Stimulated activated CD4-positive, alpha-beta T cell treated with anti-CD3 and anti-CD28 coated beads, Interleukin-2, amount 100 ng/mL, for 4 hours (primary cell): ENCODE results near the gene CNOT9.
"Not testable (repeated sequence)": the region's sequence is repeated elsewhere in the genome, so short reads cannot be mapped to it uniquely, and the experiment has no call there.

Experiments
- DNase-seq: peaks from one replicate; pipeline ENCODE4 v3.0.0-alpha.2; 2020; ENCODE audit warnings: low read depth

Gene CNOT9, protein sequence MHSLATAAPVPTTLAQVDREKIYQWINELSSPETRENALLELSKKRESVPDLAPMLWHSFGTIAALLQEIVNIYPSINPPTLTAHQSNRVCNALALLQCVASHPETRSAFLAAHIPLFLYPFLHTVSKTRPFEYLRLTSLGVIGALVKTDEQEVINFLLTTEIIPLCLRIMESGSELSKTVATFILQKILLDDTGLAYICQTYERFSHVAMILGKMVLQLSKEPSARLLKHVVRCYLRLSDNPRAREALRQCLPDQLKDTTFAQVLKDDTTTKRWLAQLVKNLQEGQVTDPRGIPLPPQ

DNA sequence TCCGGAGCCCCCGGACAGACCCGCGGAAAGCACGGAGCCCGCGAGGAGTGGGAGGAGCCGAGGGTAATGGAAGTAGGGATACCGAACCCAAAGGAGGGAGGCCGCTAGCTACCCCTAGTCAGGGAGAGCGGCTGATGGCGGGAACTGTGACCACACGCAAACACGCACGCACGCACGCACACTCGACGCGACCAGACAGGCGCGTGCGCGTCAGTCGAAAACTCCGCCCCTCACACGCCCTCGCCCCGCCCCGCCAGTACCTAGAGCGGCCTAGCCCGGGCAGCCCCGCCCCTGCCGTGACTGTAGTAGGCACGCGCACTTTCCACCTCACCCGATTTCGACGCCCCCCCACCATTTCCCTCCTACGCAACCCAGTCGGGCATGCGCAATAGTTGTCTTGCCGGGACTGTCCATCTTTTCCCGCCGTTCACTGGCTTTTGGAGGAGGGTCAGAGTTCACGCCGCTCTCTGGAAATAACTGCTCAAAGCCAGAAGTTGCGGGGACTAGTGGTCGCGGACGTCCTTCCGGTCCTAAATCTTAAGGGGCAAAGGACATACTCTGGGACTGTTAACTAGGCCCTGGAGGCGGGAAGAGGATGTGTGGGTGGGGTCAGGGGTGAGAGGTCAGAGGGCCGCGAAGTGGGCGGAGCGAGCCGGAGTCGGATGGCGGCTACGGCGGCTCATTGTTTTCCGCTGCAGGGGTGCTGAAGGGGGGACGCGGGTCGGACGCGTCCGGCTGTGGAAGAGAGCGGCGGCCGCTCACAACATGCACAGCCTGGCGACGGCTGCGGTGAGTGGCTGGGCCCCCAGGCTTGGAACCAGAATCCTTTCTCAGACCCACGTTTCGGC lies at the start of gene CNOT9, which contains the start of gene USP37:
TSS of gene CNOT9 (plus strand) at position 650 of the 848 bp plus-strand sequence. CDS start at position 766, 116 bp downstream.
TSS of gene USP37 (minus strand) at position 162 of the 848 bp plus-strand sequence. CDS start 9,698 bp downstream, outside the sequence.
- peak; percentile 100 for DNase-seq

DNA sequence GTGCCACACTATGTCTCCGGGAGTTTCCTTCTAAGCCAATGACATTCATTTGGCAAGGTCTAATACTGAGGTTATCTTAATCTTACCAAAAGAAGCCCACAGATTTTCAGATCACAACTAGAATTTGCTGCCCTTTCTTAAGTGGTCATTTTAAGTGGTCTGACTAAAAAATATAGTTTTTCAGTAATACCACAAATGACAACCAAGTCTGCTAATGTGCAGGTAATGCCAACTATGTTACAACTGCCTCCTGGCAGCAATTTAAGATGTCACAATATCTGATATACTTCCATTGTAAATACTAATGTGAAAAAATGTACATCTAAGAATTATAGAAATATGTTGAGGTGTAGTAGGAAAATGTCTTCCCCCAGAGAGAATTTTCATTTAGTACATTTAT lies 49.8 kb upstream of the CNOT9 start:
- DNase-seq = no peak

DNA sequence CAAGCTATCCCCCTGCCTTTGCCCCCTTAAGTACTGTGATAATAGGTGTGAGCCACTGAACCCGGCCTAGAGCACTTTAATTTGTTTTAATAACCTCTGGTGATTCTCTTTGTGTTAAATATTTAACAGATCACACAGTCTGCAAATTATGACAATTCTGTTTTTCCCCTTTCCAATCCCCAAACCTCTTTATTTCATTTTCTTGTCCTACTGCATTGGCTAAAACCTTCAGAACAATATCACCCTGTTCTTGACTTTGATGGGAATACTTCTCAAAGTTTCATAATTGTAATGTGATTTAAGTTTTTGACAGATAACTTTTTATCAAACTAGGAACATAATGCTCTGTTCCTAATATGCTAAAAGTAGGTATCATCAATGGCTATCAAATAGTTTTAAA lies 45.0 kb upstream of the CNOT9 start:
- DNase-seq = no peak

DNA sequence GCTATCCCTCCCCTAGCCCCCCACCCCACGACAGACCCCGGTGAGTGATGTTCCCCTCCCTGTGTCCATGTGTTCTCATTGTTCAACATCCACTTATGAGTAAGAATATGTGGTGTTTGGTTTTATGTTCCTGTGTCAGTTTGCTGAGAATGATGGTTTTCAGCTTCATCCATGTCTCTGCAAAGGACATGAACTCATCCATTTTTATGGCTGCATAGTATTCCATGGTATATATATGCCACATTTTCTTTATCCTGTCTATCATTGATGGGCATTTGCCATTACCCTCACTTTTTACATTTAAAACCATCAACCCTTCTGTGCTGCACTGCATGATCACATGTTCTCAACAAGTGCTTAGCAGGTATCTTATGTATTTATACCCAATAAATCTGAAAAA lies 40.2 kb upstream of the CNOT9 start:
- not testable (repeated sequence) for DNase-seq

DNA sequence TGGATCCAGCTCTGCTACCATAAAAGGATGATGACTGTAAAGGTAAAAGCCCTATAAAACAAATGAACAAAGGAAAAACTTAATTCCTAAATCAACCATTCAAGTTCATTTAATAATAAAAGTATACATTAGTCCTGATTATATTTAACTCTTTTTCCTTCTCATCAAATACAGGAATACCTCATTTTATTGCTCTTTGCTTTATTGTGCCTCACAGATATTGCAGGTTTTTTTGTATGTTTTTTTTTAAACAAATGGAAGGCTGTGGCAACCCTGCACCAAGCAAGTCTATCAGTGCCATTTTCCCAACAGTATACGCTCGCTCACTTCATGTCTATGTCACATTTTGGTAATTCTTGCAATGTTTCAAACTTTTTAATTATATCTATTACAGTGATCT lies 38.6 kb upstream of the CNOT9 start:
- no peak for DNase-seq

DNA sequence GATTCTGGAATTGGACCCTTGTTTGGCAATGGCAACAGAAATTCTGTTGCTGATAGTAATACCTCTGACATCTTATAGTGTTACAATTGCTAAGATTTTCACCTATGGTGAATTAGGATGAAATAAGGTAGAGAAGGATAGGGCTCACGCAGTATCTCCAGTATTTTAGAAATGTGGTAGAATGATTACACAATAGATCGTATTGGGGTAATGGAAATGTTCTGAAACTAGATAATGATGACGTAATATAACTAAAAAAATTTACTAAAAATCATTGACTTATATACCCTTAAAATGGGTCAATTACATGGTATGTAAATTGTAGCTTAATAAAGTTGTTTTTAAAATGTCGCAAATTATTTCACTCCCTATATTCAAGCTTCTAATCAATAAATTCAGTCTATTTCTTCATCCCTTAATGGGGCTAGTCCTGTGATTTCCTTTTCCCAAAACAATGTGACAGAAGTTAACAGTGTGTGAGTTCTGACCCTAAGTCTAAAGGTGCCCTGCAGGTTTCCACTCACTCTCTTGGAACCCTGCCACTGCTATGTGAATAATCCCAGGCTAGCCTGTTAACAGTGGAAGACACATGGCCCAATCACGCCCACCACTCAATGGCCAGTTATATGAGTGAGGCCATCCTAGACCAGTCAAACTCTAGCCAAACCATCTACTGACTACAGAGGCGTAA lies 31.7 kb upstream of the CNOT9 start:
- DNase-seq = no peak

DNA sequence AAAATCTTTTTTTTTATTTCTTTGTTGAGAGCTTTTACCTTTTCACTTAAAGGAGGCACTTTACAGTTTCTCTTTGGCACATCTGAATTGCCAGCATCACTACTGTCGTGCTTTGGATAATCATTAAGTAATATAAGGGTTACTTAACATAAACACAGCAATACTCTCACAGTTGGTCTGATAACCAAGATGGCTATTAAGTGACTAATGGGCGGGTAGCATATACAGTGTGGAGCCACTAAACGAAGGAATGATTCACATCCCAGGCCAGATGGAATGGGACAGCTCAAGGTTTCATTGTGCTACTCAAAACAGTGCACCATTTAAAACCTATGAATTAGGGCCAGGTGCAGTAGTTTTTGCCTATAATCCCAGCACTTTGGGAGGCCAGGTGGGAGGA lies 28.6 kb upstream of the CNOT9 start:
- DNase-seq = no peak

DNA sequence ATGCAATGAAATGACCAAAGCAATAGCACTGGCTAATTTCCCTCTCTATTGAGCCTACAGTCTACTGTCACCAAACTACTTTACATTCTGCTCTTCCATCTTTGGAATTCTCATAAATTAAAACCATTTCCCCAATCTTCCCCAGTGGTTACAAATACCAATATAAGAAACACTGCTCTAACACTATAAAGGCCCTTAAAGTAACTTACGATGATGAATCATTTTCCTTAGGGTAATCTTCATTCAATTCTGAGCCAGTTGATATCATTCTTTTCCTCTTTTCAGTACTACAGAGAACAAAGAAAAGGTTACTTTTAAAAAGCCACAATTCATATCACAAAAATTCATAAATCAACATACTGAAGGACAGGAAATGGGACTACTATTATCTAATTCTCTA lies 22.6 kb upstream of the CNOT9 start:
- no peak for DNase-seq

DNA sequence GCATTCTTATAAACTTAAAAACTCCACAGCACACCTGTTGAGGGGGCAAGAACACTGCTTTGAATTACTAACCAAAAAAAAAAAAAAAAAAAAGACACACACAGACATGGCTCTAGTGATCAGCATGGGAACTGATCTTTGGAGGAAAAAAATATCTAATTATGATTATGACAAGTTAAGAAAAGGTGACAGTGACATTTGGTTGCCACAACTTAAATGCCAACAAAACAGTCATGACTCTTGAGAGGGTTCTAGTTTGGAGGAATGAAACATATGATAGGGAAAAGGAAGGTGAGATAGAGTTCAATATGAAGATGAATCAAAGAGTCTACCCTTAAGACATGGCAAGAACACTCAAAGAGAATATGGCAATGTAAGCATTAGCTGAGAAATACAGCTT lies 21.1 kb upstream of the CNOT9 start:
- no peak for DNase-seq

DNA sequence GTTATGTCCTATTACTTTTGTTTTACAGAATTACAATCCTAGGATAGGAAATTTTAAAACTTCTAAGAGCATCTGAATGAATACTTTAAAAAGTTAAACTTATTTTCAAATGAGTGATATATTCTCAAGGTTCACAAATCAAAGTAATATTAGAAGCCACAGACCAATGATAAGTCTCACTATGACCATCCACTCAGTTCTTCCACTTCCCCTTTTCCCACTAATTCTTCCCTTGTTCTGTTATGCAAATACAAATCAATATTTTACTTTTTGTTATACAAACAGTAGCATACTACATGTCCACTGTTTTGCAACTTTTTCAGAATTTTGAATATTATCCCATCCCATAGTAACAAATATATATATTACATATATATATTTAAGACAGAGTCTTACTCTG lies 20.7 kb upstream of the CNOT9 start:
- DNase-seq = no peak

DNA sequence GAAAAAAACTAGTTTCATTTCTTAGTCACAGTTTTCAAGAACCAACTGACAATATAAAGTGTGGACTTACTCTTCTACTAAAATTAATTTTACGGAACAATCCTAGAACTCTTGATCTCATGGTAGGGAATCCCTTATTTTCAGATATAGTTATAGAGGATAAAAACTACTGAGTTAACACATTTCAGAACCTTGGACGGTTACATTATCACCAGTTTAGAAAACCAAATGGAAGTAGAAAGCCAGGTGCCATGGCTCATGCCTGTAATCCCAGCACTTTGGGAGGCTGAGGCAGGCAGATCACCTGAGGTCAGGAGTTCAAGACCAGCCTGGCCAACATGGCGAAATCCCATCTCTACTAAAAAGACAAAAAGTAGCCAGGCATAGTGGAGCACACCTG lies 14.4 kb upstream of the CNOT9 start:
- DNase-seq = not testable (repeated sequence)

DNA sequence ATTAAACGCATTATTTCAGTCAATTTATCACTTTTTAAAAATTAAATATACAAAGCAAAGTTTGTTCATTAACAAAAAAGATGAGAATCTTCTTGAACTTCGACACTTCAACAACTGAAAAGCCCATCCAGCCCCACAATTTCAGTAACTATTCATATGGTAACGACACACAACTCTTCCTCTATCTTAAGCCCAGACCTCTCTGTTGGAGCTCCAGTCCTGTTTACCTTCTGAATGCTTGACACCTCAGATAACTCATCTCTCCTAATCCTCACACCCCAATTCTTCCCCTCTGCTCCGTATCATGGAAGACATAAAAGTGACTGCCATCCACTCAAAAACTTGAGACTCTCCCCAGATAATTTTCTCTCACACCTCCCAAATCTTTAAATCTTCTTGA lies 13.1 kb upstream of the CNOT9 start:
- no peak for DNase-seq

DNA sequence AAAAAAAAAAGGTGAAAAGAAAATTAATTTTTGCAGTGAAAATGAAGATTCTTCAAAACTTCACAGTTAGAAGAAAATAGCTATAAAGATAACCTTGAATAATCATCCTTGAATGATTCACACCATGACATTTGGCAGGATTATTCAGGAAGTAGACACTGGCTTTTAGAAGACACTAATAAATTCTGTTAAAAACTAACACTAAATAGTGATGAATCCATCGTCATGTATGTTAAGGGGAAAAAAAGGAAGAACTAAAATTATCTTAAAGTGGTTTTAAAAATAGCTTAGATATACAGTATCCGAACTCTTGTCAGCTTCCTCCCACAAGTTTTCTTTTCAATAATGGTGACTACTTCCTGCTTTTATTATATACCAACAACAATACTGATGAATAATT lies 10.7 kb upstream of the CNOT9 start:
- no peak for DNase-seq

DNA sequence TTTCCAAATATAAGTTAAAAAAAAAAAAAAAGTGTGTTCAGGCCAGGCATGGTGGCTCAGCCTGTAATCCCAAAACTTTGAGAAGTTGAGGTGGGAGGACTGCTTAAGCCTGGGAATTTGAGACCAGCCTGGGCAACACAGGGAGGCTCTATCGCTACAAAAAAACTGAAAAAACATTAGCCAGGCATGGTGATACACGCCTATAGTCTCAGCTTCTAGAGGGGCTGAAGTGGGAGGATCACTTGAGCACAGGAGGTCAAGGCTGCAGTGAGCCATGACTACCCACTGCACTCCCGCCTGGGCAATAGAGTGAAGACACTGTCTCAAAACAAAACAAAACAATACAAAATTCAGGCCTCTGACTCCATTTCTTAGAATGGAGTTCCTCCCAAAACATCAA lies 9.7 kb upstream of the CNOT9 start:
- no peak for DNase-seq

DNA sequence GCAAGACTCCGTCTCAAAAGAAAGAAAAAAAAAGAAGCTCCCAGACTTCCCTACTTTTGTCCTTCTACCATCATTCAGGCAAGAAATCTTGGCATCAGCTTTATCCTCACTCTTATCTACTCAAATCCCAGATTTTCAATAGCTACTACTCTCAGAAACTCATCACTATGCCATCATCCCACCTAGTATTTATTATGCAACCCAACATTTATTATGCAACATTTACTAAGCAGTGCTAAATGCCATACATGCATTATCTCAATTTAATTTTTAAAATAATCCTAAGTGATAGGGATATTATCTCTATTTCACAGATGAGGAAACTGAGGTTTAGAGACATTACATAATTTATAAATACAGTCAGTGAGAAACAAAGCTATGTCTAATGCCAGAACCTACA lies 4.6 kb upstream of the CNOT9 start:
- no peak for DNase-seq

DNA sequence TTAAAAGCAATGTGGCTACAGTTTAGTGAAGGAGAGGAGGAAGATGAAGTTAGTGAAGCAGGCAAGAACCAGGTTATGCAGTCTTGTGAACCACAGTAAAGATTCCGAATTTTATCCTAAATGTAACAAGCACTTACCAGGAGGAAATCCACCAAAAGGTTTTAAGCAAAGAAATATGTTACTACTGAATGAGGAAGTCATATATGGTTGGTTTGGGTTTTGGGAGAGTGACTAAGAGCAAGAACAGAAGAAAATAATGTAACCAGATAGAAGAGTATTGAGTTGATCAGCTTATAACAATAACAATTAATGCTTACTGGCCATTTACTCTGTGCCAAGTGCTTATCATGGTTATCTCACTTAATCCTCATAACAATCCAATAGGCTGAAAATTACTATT lies 2.3 kb upstream of the CNOT9 start:
- no peak for DNase-seq

DNA sequence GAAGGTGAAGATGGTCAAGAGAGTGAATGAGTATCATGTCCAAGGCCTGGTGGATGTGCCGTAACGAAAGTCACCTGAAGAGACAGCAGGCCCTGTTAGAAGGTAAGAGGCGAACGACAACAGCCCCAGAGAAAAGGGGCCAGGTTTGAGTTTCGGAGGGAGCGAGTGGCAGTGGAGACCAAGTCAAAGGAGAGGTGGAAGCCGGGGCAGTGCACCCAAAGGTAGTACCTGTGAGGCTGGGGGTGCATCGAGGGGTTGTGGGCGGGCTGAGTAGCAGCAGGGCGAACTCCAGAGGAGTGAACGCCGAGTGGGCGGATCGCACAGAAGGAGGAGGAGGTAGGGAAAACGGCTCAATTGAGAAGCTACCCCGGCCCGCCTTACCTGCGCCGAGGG lies 846 bp upstream of the CNOT9 start:
- DNase-seq = peak; percentile 73

DNA sequence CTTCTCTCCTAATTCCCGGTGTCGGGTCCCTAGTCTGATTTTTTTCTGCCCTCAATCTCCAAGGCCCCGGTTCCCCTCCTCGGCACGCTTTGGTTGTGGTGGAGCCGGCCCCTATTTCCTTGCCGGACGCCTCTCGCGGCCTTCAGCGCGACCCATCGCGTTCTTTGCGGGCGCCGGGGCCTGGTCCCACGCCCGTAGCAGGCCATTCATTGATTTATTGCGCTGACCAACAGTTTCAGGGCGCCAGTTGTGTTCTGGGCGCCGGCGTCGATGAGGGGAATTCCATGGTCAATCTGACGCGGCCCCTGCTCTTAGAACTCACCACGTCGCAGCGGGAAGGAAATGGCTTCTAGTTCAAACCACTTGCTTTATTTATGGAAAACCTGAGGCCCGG lies 396 bp downstream of the CNOT9 start:
- DNase-seq = peak; percentile 29

DNA sequence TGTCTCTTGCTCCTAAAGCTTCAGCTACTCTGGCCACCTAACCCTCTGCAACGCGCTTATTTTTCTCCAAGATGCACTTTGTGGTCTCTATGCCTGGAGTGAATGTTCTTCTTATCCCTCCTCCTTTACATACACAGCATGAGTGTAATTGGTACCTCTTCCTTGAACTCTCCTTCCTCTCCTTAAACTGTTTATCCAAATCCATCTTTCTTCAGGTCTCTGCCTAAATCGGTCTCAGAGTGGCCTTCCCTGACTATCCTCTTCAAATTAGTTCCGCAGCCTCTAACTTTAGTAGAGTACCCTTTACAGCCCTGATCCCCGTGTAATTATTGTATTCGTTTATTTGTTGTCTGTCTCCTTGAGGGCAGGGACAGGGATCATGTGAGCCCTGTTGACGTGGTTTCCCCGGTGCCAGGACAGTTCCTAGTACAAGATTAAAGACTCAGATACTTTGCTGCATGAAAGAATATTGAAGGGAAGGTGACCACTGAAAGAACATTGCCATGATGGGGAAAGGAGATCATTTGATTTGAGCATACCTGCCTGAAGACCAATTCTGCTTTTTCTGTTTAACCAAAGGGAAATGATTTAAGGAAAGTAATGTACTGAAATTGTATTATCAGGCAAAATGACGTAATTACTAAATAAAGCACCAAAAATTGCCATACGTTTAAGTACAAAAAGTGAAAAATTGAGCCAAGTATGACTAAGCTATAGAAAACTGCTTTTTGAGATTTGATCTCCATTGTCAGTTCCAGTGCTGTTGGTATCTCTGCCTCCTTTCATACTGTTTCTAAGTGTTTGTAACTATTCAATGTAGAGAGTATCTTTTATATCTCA lies 1.2 kb downstream of the CNOT9 start:
- no peak for DNase-seq

DNA sequence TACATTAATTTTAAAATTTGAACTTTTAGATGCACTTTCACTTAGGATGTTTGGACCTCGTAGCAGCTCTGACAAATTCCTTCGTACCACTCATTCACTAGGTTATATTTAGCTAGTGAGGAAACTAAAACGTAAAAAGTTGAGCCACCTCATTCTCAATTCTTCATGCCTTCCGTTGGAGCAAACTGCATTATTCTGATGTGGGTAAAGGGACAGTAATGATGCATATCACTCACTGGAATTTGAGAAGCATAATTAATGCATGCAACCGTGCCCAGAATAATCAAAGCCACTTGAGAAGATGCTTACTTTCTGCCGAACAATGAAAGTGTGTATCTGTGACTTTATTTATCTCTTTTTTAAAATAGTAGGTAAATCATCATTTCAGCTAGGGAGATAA lies 2.2 kb downstream of the CNOT9 start:
- no peak for DNase-seq

DNA sequence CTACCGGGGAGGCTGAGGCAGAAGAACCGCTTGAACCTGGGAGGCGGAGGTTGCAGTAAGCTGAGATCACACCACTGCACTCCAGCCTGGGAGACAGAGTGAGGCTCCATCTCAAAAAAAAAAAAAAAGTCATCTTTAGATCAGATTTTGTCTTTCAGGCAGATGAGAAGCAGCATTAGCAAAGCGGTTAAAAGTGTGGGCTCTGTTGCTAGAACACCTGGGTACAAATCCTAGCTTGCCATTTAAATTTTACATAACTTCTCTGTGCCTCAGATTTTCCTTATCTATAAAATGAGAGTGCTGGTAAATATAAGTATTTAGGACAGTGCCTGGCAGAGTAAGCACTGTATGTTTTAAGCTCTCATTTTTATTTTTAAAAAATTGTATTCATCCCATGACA lies 8.2 kb downstream of the CNOT9 start:
- no peak for DNase-seq
